ENCODE results near the gene PHPT1. TPM values are rescaled to one million over a fixed set of nuclear protein-coding genes. Genes with fewer than 3 reads are reported as not detected.
A peak's percentile ranks its signal among the peaks of the same experiment; 100 is the strongest.

The PHPT1 gene
- total RNA-seq, 1 experiment from 2014 or later: 161 TPM

DNA sequence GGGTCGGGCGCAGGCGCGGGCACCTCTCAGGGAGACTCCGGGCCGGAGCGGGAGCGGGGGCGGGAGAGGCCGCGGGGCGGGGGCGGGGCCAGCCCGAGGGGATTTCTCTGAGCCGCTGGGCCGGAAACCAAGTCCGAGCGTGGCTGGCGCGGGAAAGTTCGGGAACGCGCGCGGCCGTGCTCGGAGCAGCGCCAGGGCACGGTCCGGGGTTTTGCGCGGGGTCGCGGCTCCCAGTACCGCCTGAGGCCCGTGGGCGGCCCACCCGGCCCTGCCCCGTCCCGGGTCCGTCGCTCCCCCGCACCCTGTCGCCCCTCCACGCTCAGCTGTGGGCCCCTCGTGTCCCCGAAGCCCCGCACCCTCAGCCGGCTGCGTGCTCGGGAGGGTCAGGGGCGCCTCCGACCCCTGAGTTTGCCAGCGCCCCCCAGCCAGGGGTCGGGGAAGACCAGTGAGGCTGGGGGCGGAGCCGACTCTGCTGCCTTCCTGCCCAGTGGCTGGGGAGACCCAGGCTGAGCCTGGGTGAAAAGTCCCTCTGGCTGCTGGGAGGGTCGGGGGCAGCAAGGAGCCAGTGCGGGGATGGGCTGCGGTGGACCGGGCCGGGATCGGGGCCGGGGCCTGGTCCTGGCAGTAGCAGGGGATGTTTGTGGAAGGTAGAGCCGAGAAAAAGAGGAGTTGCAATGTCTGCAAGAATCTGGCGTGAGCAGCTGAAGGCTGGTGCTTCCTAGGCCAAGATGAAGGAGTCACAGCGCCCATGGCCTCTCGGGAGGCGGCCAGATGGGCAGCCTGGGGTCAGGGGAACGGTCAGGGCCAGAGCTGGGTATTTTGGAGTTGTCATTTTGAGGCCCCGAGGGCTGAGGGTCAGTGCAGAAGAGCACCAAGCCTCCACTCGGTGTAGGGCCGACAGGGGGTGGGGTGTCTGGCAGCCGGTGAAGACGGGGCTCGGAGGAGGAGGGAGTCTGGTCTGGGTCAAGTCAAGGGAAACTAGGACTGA lies 37.7 kb downstream of the PHPT1 start:
- H4K5ac ChIP-seq (ENCODE audit: insufficient read length, low read depth, low read length): no peak overlapping the region
- peaks cover 10% of the 10 kb centered on the region; the same call in 1 of the 2 replicates for H3K79me2 ChIP-seq (ENCODE audit: insufficient read depth, low read length)
- Mint-ChIP-seq H3K4me1 (peaks cover 8 to 13% of the 10 kb centered on the region in 2 experiments), H3K27ac (peak overlapping the region in 1 of 3 experiments; percentile 35; a peak in 2 of 7 replicates), H3K36me3 (ENCODE audit: insufficient read depth in 1 of 3, low read depth in 3 of 3) (peaks cover 3 to 17% (median 15%) of the 10 kb centered on the region in 3 experiments; a peak in 5 of 7 replicates), H3K27me3 (ENCODE audit: low read depth) (no peaks in the 10 kb centered on the region), H3K9me3 (no peaks in the 10 kb centered on the region), H3K4me3 (peak overlapping the region; percentile 84 to 89)
- peak overlapping the region; percentile 32; the same call in 1 of the 2 replicates for H3K14ac ChIP-seq (ENCODE audit: insufficient read depth, low read length)
- peak overlapping the region; percentile 40 for H3K18ac ChIP-seq (ENCODE audit: insufficient read length, low read depth, low read length)
- H2BK15ac ChIP-seq (ENCODE audit: low read depth, low read length): no peak overlapping the region
- H2BK20ac ChIP-seq (ENCODE audit: low read depth, low read length, poor library complexity, severe bottlenecking): no peak overlapping the region
- peak overlapping the region; percentile 6 for H3K9ac ChIP-seq (ENCODE audit: extremely low read depth, insufficient read length, low read length)
- no peaks in the 10 kb centered on the region for H3K27me3 ChIP-seq (ENCODE audit: insufficient read depth, low read length)
- H3K23ac ChIP-seq (ENCODE audit: insufficient read length, low read depth, low read length): no peak overlapping the region
- H3K4me2 ChIP-seq (ENCODE audit: insufficient read depth, insufficient read length, low read length): peak overlapping the region; percentile 52
- DNase-seq: no peak
- no peak overlapping the region for H3K4ac ChIP-seq (ENCODE audit: low read depth, low read length)
- no peak overlapping the region for H2AK5ac ChIP-seq (ENCODE audit: insufficient read length, low read length)
- H4K8ac ChIP-seq (replicated peaks; ENCODE audit: insufficient read length, low read depth, low read length): no peak overlapping the region
- peaks cover 4% of the 10 kb centered on the region for H3K23me2 ChIP-seq (ENCODE audit: insufficient read length, low read depth, low read length, poor library complexity, severe bottlenecking)
- H2BK120ac ChIP-seq (ENCODE audit: low read depth, low read length, poor library complexity, severe bottlenecking): no peak overlapping the region
- no peak overlapping the region for H4K91ac ChIP-seq (ENCODE audit: insufficient read length, low read depth, low read length)
- no peak overlapping the region for H3K27ac ChIP-seq (ENCODE audit: insufficient read length, low read depth, low read length)
- no peaks in the 10 kb centered on the region for H3K9me3 ChIP-seq (ENCODE audit: control insufficient read depth, low read depth, low read length)
- H3T11ph ChIP-seq (ENCODE audit: low read length): no peak overlapping the region
- no CpG with 5 or more reads among the region's 76 CpGs for WGBS (ENCODE audit: extremely low coverage, insufficient read length, low lambda C conversion rate)
- H2BK12ac ChIP-seq (ENCODE audit: insufficient read length, low read depth, low read length): no peak overlapping the region
- H2BK5ac ChIP-seq (ENCODE audit: insufficient read length, low read length): no peak overlapping the region
- H4K20me1 ChIP-seq (ENCODE audit: control insufficient read depth, insufficient read depth, insufficient read length): no peaks in the 10 kb centered on the region
- no peaks in the 10 kb centered on the region; the same call in 1 of the 2 replicates for H3K4me1 ChIP-seq (ENCODE audit: insufficient read depth, low read length)
- H3K79me1 ChIP-seq (ENCODE audit: insufficient read depth, low read depth, low read length, poor library complexity, severe bottlenecking): peaks cover 11% of the 10 kb centered on the region
- TF ChIP-seq CTCF (conservative IDR thresholded peaks at IDR 0.05): no peak
- no peak overlapping the region for H3K56ac ChIP-seq (ENCODE audit: insufficient read length, low read depth, low read length)
- no peak overlapping the region for H2AFZ ChIP-seq (ENCODE audit: low read length)
